ENCODE measurements around the gene PRR33.

The PRR33 gene

GRCh38 chr11:1916132-1916985, 24.7 kb upstream of the PRR33 start:
- no peak for DNase-seq (ENCODE audit: low spot score)

GRCh38 chr11:1915795-1916131, 24.1 kb upstream of the PRR33 start:
- DNase-seq (ENCODE audit: low spot score): no peak

GRCh38 chr11:1913271-1914060, 21.8 kb upstream of the PRR33 start:
- no peak for DNase-seq (ENCODE audit: low spot score)

- DNase-seq (ENCODE audit: low spot score): no peak
Observed at GRCh38 chr11:1912289-1912878, 20.7 kb upstream of the PRR33 start.

GRCh38 chr11:1909524-1909923, 17.8 kb upstream of the PRR33 start:
- no peak for DNase-seq (ENCODE audit: low spot score)

DNA sequence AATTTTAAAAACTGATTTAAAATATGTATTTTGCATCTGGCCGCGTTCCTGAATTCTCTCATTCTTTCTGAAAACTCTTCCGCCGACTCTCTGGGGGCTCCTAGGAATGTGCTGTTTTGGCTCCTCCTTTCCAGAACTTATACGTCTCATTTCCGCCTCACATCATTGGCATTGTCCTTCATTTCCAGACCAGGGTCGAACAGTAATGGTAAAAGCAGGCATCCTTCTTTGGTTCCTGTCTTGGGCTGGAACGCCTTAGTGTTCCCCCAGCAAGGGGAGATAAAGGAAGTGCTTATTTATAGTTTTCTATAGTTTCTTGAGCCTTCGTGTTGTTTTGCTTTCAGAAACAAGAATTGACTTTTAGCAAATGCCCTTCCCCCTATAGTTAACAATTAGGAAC, 16.9 kb upstream of the PRR33 start:
- DNase-seq (ENCODE audit: low spot score): no peak

GRCh38 chr11:1906611-1907423, 15.1 kb upstream of the PRR33 start:
- no peak for DNase-seq (ENCODE audit: low spot score)

DNA sequence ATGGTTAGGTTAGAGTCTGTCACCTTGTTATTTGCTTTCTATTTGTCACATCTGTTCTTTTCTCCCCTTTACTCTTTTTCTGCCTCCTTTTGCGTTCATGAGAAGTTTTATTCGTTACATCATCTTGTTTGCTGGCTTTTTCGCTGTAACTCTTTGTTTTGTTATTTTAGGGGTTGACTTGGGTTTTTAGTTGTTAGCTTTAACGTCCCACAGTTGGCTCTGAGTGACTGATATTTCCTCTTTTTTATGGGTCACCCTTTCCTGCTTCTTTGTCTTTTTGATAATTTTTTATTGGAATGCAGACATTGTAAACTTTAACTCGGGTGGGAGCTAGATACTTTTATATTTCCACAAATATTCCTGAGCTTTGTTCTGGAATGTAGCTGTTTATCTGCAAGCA, 14.5 kb upstream of the PRR33 start:
- no peak for DNase-seq (ENCODE audit: low spot score)

- no peak for DNase-seq (ENCODE audit: low spot score)
Observed at GRCh38 chr11:1899686-1900085, 8.0 kb upstream of the PRR33 start.

DNA sequence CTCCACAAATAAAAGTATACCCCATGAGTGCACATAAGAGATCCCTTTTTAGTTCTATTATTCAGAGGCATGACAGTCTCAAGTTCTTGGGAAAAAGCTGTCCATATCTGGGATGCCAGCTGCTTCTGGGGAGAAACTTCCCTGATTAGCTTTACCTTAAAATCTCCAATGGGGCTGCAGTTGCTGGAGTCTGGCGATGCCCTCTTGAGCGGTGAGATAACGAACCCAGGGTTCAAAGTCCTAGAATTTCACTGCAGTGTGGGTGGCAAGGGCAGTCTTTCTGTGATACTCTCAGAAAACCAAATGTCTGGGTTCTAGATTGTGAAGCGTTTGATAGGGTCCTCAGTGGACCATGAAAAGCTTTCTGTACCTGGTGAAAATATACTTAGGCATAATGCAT, 7.4 kb upstream of the PRR33 start:
- no peak for DNase-seq (ENCODE audit: low spot score)

GRCh38 chr11:1896923-1897322, 5.2 kb upstream of the PRR33 start:
- no peak for DNase-seq (ENCODE audit: low spot score)

DNA sequence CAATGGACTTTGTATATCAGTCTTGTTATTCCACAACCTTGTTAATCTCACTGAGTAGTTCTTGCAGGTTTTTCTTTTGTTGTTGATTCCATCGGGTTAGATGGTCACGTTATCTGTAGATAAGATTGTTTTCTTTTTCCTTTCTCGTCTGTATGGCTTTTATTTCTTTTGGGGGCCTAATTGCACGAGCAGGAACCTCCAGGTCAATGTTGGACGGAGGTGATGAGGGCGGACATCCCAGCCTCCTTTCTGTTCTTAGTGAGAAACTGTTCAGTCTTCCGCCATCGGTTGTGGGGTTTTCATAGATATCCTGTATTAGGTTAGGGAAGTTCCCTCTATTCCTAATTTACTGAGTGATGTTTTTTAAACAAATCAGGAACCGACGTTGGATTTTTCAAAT, 4.8 kb upstream of the PRR33 start:
- no peak for DNase-seq (ENCODE audit: low spot score)

GRCh38 chr11:1894759-1895158, 3.1 kb upstream of the PRR33 start:
- DNase-seq (ENCODE audit: low spot score): no peak

GRCh38 chr11:1893581-1894359, 2.1 kb upstream of the PRR33 start:
- DNase-seq (ENCODE audit: low spot score): no peak

DNA sequence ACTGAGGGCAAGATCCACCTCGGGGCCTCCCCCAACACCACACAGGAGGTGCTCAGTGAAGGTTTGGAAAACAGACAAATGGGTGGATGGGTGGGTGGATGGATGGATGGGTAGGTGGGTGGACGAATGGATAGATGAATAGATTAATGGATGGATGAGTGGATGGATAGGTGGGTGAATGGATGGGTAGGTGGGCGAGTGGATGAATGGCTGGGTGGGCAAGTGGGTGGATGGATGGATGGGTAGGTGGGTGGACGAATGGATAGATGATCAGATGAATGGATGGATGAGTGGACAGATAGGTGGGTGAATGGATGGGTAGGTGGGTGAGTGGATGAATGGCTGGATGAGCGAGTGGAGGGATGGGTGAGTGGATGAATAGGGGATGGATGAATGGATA, 863 bp upstream of the PRR33 start:
- DNase-seq (ENCODE audit: low spot score): no peak

DNA sequence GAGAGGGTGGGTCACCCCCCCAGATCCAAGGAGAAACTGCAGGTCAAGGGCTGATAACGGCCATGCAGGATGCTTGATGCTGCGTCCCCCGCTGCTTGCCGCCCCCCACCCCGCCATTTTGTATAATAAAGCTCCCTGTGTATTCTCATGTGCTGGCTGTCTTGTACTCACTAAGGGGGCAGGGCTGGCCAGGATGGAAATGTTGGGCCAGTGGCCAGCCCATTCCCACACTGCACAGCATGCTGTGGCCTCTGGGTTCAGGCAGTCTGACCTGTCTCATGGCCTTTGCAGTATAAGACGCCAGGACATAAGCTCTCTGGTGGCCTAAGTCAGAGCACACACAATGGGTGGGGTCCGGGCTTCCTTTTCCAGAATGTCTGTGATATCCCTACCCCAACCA, 421 bp upstream of the PRR33 start:
- DNase-seq (ENCODE audit: low spot score): no peak

GRCh38 chr11:1890856-1891830, 552 bp downstream of the PRR33 start:
- DNase-seq (ENCODE audit: low spot score): no peak

- no peak for DNase-seq (ENCODE audit: low spot score)
Observed at GRCh38 chr11:1889941-1890855, 1.5 kb downstream of the PRR33 start.

- no peak for DNase-seq (ENCODE audit: low spot score)
Observed at GRCh38 chr11:1889224-1889930, 2.3 kb downstream of the PRR33 start.
